ENCODE results near the gene CASQ1.

The CASQ1 gene

GRCh38 chr1:160168609-160169369 is 21.6 kb upstream of the CASQ1 start:
- no peak for DNase-seq (ENCODE audit: low read depth in 2 of 2)

- no peak for DNase-seq (ENCODE audit: low read depth in 2 of 2)
Measured at GRCh38 chr1:160169553-160170399, 20.6 kb upstream of the CASQ1 start.

DNA sequence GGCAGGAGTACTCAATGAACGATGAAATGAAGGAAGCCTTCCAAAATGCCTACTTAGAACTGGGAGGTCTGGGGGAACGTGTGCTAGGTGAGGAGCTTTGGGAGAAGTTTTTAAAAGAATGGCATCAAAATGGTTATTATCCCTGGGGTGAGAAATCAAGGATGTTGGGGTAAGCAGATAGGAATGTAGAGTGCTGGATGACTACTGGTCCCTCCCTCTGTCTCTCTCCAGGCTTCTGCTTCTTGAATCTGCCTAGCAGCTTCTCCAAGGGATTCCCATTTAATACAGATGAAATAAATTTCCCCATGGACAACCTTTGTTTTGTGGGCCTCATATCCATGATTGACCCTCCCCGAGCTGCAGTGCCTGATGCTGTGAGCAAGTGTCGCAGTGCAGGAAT is 19.0 kb upstream of the CASQ1 start:
- DNase-seq (ENCODE audit: low read depth in 2 of 2) = no peak

- DNase-seq (ENCODE audit: low read depth in 2 of 2) = no peak
Measured at GRCh38 chr1:160171980-160172379, 18.4 kb upstream of the CASQ1 start.

DNA sequence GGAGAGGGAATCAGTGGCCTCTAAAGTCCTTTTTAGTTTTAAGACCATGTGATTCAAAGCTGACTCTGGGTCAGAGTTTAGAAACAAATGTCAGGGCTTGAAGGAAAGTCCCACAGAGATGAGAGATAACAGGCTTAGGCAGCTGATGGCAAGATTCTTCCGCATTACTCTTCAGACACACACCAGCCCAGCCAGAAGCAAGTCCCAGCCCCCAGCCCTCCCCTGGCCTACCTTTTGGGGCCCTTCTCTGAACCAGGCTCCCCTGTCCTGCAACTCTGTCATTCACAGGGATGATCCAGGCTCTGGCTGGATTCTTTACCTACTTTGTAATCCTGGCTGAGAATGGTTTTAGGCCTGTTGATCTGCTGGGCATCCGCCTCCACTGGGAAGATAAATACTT is 13.1 kb upstream of the CASQ1 start:
- DNase-seq (ENCODE audit: low read depth in 2 of 2) = no peak

GRCh38 chr1:160177667-160178066 is 12.7 kb upstream of the CASQ1 start:
- DNase-seq (ENCODE audit: low read depth in 2 of 2) = no peak

- no peak for DNase-seq (ENCODE audit: low read depth in 2 of 2)
Measured at GRCh38 chr1:160178731-160179130, 11.6 kb upstream of the CASQ1 start.

DNA sequence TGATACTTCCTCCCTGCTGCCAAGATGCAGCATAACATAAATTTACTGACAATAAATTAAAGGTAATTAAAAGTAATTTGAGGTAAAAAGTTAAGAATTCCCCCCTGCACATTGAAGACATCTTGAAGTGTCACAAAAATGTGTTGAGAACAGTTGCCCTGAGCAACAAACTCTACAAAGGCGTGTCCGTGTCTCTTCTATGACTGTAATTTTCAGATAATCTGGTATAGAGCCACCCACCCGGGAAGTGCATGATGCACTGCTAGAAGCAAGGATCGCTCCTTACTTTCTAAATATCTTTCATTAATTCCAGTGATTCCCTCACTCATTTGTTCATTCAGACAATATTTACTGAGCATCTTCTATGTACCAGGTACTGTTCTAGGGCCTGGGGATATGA is 11.0 kb upstream of the CASQ1 start:
- no peak for DNase-seq (ENCODE audit: low read depth in 2 of 2)

- DNase-seq (ENCODE audit: low read depth in 2 of 2) = no peak
Measured at GRCh38 chr1:160186246-160186645, 4.1 kb upstream of the CASQ1 start.

DNA sequence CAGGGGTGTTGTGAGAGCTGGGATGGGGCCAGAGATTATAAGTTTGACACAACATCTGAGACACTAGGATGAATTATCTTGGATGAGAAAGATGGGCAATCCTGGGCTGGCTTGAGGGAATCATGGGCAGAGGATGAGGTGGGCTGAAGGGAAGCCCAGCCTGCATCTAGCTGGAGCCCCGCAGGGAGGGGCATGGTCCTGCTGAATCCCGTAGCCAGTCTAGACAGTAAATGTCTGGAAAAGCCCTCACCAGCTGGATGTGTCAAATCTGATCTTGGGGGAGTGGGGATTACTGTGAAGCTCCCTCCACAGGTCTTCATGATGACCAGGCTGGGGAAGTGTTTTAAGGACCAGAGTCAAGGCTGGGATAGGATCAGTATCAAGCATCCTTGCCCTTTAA is 3.6 kb upstream of the CASQ1 start:
- DNase-seq (ENCODE audit: low read depth in 2 of 2) = no peak

GRCh38 chr1:160187407-160187806 is 3.0 kb upstream of the CASQ1 start:
- DNase-seq (ENCODE audit: low read depth in 2 of 2) = no peak

- DNase-seq (ENCODE audit: low read depth in 2 of 2) = no peak
Measured at GRCh38 chr1:160188341-160188740, 2.0 kb upstream of the CASQ1 start.

- no peak for DNase-seq (ENCODE audit: low read depth in 2 of 2)
Measured at GRCh38 chr1:160191756-160192155, 1.4 kb downstream of the CASQ1 start.

GRCh38 chr1:160192234-160192633 is 1.9 kb downstream of the CASQ1 start:
- no peak for DNase-seq (ENCODE audit: low read depth in 2 of 2)

DNA sequence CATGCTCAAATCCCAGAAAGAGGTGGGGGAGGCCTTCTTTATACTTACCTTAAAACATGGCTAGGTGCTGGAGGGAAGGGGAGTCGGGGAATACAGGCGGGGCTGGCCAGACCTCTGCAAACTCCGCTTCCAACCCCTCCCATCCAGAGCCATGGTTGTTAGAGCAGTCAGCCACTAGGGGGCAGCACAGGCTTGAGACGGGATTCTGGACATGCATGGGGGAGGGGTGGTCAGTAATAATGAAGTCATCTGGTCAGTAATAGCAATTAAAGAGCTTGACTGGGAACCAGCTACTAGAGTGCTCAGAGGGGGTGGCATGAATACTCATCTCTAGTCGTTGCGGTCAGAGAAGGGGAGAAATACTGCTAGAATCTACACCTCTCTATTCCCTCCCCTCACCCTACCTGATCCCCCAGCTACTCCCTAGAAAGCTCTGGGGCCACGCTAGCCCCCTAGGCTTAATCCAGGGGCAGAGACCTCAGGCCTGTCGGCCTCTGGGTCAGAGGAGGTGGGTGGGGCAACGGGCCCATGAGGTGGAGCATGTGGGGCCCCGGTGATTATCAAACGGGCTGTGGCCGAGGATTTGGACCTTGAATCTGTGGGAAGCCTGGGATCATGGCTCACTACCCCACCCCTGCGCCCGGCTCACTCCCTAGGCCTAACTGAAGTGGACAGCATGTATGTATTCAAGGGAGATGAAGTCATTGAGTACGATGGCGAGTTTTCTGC is 2.9 kb downstream of the CASQ1 start:
- DNase-seq (ENCODE audit: low read depth in 2 of 2) = peak; percentile 50 to 63

DNA sequence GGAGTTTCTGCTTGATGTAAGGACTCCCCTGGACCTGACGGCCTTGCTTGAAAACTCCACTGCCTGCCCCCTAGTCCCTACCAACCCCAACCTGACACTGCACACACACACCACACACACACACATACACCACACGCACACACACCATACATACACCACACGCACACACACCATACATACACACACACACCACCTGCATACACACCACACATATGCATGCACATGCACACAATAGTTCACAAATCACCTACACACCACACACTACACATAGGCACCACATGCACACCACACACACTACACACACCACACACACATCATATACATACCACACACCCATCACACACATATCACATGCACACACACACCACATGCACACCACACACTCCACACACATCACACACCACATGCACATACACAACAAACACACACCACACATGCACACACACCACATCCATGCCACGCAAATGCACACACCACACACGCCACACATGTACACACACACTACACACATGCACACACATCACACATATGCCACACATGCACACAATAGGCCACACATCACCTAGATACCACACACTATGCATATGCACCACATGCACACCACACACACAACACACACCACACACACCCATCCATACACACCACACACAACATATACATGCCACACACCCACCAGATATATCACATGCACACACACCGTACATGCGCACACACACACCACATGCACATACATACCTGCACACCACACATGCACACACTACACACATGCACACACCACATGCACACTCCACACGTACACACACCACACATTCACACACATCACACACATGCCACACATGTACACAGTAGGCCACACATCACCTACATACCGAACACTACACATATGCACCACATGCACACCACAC is 3.7 kb downstream of the CASQ1 start:
- DNase-seq (ENCODE audit: low read depth in 2 of 2) = no peak

DNA sequence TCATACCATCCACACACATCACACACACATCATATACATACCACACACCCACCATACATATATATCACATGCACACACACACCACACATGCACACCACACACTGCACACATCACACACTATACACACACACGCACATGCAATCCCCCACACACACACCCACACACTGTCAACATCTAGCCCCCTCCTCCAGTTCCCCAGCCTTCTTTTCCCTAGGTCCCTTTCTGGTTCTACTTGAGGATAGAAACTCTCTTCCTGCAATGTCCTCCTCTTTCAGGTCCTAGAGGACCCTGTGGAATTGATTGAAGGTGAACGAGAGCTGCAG is 4.3 kb downstream of the CASQ1 start:
- no peak for DNase-seq (ENCODE audit: low read depth in 2 of 2)

DNA sequence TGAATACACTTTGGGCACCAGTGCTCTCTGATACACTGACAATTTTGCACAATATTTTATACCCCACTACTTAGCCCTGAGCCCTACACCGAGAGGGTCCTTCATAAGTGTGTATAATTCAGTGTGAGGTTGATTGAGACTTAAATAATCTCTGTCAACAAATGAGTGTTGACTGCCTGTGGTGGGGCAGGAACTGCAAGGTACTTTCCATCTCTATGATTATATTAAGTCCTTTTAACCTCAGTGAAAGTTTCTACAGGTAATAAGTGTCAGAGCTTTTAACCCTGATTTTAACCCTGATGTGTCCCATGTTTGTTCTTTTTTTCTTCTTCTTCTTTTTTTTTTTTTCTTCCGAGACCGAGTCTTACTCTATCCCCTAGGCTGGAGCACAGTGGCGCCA is 5.8 kb downstream of the CASQ1 start:
- no peak for DNase-seq (ENCODE audit: low read depth in 2 of 2)

GRCh38 chr1:160197231-160197630 is 6.9 kb downstream of the CASQ1 start:
- no peak for DNase-seq (ENCODE audit: low read depth in 2 of 2)

- no peak for DNase-seq (ENCODE audit: low read depth in 2 of 2)
Measured at GRCh38 chr1:160200786-160201185, 10.4 kb downstream of the CASQ1 start.

DNA sequence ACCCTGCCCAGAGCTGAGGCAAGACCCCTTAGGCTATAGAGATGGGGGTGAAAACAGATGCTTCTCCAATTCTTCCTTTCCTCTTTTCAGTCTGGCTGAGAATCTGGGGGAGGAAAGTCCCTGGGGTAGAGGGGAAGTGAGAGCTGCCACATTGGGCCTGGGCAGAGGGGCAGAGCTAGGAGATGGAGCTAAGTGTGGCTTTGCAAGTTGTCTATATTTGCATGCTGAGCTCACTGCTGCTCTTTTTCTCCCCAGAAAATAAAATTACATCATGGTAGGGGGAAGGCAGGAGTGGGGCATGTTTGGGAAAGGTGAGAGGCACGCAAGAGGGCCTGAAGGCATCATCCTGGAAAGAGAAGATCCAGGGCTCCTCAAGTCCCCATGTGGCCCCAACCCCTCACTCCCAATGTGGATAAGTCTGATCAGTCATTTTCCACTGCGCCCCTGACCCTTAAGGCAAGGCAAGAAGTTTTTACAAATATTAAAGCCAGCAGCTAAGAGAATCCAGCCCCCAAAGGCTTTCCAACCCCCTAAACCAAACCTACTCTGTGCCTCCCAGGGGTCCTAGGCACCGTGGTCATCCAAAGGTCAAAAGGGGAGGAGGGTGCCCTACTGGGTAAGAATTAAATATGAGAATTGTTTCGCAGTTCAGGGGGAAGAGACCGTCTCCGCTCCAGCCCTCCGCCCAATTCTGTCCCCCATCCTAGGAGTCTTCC is 14.3 kb downstream of the CASQ1 start:
- no peak for DNase-seq (ENCODE audit: low read depth in 2 of 2)

Measured in stimulated activated CD8-positive, alpha-beta memory T cell treated with anti-CD3 and anti-CD28 coated beads, Interleukin-7, amount 100 ng/mL, for 4 hours (primary cell).